ENCODE results near the gene ITGAX.

Gene ITGAX

DNA sequence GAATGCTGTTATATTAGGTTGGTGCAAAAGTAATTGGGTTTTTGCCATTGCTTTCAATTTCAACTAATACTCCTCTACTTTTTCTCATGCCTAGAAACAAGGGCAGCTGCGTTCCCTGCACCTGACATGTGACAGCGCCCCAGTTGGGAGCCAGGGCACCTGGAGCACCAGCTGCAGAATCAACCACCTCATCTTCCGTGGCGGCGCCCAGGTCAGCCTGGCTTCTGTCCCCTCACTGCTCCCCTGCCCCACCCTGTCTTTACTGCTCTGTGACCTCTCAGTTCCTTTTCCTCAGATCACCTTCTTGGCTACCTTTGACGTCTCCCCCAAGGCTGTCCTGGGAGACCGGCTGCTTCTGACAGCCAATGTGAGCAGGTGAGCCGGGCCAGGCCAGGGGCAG lies 21.7 kb downstream of the ITGAX start:
- no peak for DNase-seq

DNA sequence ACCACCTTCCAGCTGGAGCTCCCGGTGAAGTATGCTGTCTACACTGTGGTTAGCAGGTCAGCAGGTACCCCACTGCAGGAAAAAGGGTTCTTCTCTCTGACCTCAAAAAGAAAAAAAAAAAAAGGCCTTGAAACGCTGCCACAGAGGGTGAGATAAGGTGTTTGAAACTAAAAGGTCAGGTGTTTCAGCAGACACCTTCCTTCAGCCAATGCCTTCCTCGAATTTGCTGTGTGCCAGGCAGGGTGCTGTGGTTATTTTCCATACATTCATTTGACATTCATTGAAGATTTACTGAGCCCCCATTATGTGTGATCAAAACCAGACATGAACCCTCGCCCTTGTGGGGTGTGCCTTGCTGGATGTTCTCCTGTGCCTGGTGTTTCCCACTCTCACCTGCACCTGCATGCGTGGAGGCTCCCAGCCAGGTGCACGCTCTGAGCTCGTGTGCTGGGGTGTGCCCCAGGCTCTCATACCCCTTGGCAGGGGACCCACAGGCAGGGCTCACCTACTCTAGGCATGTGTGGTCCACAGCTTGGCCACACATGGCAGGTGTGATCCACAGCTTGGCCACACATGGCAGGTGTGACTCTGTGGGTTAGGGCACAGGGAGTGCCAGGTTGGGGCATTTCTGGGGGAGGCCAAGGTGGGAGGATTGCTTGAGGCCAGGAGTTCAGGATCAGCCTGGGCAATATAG lies 22.4 kb downstream of the ITGAX start:
- no peak for DNase-seq

DNA sequence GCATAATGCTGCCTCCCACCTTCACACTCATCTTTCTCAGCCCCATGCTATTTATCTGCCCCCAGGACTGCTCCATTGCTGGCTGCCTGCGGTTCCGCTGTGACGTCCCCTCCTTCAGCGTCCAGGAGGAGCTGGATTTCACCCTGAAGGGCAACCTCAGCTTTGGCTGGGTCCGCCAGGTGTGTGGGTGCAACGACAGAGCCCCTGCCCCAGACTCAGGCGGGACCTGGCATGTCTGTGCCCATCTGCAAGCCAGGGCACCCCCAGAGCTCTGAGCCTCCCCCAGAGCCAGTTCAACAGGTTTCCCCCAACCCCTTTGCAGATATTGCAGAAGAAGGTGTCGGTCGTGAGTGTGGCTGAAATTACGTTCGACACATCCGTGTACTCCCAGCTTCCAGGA lies 25.2 kb downstream of the ITGAX start:
- no peak for DNase-seq

DNA sequence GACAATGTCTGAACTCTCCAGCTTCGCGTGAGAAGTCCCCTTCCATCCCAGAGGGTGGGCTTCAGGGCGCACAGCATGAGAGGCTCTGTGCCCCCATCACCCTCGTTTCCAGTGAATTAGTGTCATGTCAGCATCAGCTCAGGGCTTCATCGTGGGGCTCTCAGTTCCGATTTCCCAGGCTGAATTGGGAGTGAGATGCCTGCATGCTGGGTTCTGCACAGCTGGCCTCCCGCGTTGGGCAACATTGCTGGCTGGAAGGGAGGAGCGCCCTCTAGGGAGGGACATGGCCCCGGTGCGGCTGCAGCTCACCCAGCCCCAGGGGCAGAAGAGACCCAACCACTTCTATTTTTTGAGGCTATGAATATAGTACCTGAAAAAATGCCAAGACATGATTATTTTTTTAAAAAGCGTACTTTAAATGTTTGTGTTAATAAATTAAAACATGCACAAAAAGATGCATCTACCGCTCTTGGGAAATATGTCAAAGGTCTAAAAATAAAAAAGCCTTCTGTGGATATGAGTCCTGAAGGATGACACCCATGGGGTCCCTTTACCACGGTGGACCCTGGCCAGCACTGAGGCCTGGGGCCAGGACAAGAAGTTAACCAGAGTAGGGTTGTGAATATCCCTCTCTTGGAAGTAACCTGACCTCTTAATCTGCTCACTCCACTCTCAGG lies 27.6 kb downstream of the ITGAX start:
- peak; percentile 54 for DNase-seq

DNA sequence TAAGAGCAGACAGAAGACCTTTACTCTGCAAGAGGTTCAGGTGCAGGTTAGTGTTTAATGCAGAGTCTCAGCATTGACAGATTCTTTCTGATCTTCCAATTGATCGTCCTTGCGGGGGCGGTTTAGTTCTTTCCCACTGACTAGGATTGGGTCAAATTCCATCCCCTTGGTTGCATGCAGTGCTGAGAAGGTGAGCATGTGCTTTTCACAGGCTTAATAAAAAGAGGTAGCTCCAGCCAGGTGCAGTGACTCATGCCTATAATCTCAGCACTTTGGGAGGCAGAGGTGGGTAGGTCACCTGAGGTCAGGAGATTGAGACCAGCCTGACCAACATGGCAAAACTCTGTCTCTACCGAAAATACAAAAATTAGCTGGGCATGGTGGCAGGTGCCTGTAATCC lies 30.7 kb downstream of the ITGAX start:
- no peak for DNase-seq

DNA sequence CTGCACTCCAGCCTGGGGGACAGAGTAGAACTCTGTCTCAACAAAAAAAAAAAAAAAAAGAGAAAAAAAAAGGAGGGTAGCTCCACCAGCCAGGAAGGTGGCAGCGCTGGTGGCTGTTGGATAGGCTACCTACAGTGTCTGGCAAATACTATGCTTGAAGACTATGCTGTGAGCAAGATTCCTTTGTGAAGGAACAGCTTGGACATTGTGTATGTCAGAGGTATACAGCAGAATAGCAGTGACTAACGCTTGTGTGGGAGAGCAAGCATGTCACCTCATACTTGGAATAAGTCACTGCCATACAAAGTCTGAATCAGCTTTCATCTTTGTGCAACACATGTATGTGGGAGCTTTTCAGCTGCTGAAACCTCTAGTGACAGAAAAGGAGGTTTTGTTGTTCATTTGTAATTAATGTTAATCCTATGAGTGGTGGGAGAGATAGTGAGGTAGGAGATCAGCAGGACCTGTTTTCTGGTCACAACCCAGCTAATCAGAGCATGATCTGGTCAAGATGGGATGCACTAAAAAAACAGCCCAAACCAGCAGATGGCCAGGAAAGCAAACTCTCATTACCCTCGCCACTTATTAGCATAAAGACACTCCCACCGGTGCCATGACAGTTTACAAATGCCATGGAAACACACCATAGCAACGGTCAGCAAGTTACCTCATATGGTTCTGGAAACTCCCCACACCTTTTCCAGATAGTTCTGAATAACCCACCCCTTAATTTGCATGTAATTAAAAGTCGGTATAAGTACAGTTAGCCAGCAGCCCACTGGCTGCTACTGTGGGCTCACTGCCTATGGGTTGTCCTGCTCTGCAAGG lies 31.4 kb downstream of the ITGAX start:
- DNase-seq: peak; percentile 55

DNA sequence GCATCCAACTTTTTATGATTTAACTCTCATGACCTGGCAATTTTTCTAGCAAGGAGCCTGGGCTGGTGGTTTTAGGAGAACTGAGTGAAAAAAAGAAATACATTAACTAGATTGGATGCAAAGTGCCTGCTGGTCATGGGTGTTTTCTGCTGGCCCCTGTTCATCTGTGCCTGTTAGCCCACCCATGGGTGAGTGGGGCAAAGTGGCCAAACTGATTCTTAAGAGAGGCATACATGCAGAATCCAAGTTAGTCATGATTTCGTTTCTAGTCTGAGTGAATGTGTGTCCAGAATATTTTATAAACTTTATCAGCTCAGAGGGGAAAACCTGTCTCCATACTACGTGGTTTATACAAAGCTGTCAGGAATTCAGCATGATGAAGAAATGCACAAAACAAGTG lies 33.6 kb downstream of the ITGAX start:
- DNase-seq: no peak

DNA sequence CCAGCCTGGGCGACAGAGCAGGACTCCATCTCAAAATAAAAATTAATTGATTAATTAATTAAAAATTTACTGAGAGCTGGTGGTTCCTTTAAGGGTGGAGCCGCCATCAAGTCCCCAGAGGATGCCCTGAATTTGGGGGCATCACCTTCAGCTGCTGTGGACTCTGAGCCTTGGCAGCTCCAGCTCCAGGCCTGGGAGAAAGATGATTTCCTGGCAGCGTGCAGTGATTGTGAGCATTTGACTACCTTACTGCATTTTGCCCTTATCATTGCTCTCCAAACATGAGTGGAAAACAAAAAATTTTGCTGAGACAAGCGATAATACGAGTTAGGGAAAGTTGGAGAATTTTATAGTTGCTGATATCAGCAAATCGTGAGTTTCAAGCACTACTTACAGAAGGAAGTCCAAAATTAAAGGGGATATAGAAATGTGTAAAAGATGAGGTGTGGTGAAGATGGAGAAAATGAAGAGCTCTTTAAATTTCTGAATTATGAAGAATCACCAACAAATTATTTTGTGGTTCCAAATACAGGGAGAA lies 35.6 kb downstream of the ITGAX start:
- no peak for DNase-seq

DNA sequence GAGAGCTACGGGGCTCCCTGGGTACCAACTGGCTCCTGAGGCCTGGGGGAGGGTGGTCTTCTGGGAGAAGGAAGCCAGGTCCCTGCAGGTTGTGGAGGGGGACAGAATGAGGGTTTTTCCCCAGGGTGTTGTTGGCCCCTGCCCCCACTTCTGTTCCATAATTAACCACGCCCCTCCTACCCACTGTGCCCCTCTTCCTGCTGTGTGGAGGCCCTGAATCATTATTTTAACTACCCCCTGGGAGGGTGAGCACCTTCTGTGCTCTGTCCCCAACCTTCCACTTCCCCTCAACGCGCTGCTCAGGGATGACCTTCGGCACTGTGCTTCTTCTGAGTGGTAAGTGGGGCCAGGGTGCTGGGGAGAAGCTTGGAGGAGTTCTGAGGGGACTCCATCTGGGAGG lies 38.1 kb downstream of the ITGAX start, which contains the start of gene ITGAD:
Gene ITGAD (plus strand): TSS at position 280 of the 400 bp plus-strand sequence. CDS start 26 bp downstream, at position 306.
- DNase-seq: no peak

DNA sequence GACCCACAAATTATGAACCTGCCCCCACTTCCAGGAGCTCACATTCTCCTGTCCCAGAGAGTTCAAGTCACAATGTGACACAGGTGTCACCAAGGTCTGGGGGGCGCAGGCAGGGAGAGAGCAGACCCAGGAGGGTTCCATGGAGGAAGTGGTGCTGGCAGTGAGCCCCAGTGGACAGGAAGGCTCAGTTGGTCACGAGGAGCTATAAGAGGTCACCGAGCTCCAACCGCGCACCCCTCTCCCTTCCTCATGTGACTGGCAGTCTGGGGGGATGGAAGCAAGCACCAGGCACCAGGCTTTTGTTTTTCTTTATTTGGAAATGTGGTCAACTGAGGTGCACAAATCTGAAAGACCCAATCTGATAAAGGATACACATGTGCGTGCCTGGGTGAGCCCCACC lies 40.7 kb downstream of the ITGAX start:
- DNase-seq: no peak

DNA sequence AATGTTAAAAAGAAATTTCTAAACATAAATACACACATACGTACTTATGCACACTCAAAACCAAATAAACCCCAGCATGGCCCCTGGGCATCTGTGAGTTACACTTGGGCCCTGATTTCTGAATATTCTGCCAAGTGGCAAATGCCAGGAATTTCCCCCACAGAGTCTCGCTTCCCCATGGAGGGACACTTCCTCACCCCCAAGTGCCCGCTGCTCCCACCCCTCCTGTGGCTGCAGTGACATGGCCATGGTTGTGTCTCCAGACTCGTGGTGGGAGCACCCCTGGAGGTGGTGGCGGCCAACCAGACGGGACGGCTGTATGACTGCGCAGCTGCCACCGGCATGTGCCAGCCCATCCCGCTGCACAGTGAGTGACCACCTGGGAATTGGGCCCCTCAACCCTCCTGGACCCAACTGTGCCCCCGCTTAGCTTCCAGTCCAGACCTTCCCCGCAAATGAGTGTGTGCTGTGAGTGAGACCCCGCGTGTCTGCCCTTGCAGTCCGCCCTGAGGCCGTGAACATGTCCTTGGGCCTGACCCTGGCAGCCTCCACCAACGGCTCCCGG lies 42.2 kb downstream of the ITGAX start:
- DNase-seq: no peak

DNA sequence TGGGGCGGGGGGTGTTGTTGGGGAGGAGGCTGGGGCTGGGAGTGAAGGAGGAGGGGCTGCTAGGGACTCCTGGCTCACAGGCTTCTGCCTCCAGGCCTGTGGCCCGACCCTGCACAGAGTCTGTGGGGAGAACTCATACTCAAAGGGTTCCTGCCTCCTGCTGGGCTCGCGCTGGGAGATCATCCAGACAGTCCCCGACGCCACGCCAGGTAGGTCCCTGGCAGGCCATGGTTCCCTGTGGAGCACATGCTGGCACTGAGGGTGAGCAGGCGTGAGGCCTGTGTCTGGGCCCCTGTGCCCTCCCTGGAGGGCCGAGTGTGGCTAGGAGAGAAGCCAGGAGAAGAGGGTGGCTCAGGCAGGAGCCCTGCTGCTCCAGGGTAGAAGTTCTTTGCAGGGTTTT lies 42.7 kb downstream of the ITGAX start:
- DNase-seq: no peak

DNA sequence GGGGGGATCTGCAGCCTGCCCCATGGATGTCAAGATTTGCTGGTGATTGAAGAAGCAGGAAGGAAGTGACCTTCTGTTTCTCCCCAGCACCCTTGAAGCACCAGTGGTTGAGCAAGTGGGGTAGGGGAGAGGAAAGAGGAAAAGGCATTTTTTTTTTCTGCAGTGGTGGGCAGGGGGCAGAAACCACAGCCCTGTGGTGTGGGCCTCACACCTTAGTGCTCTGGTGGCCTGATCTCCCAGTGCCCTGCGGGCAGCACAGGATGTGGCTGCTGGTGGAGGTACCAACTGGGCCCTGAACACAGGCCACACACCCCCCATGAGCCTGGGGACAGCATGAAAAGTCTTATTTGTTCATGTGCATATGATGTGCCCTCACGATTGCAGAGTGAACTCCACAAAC lies 45.2 kb downstream of the ITGAX start:
- DNase-seq: no peak

DNA sequence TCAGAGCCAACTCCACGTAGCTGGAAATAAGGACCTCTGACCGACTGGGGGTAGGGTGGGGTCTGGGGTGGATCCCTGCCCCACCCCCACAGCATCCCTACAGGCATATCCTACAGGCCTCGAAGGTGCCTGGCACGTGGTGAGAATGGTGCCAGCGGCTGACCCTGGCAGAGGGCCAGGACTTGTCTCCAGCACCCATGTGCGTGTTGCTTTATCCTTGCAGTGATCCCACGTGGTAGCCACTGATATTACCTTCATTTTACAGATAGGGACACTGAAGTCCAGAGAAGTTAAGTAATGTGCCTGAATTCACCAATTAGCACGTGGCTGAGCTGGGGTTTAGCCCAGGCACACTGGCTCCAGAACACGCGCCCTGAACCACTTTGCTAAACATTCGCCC lies 46.5 kb downstream of the ITGAX start:
- no peak for DNase-seq

DNA sequence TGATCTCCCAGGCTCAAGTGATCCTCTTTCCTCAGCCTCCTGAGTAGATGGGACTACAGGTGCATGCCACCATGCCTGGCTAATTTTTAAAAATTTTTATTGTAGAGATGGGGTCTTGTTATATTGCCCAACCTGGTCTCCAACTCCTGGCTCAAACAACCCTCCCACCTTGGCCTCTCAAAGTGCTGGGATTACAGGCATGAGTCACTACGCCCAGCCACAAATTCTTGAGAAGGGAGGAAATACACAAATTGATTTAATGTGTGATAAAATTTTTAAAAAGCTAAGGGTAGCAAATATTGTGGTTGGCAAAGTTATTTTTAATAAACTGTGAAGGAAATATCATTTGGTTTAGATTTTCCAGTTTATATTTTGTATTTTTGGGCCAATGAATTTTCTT lies 47.7 kb downstream of the ITGAX start:
- DNase-seq: peak; percentile 11

DNA sequence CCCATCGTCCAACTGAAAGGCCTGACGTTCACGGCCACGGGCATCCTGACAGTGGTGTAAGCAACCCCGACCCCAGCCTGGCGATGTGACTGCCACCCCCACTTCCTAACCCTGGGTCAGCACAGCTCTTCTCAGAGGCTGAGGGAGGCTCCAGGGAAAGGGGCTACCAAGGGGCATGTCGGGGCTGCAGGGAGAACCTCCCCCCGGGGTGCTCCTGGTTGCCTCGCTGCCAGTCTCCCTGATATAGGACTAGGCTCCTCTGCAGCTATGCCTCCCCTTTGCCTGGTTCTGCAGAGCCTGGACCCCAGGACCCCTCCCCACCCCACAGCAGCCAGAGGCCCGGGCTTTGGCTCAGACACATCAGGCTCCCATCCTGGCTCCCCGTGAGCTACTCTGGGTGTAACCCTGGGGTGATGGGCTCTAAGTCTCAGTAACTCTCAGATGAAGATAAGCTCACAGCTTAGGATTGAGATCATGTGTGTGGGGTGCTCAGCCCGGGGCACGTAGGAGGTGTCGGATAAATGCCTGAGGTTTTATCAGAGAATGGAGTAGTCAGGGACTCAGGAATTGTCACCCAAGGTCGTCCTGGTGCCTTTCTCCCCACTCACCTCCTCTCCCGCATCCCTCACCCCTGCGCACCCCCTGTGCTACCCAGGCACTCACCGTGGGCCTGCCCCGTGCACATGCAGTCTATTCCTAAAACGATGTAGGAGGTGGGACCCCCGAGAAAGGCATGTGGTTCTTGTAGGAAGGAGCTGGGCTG lies 48.8 kb downstream of the ITGAX start:
- no peak for DNase-seq

DNA sequence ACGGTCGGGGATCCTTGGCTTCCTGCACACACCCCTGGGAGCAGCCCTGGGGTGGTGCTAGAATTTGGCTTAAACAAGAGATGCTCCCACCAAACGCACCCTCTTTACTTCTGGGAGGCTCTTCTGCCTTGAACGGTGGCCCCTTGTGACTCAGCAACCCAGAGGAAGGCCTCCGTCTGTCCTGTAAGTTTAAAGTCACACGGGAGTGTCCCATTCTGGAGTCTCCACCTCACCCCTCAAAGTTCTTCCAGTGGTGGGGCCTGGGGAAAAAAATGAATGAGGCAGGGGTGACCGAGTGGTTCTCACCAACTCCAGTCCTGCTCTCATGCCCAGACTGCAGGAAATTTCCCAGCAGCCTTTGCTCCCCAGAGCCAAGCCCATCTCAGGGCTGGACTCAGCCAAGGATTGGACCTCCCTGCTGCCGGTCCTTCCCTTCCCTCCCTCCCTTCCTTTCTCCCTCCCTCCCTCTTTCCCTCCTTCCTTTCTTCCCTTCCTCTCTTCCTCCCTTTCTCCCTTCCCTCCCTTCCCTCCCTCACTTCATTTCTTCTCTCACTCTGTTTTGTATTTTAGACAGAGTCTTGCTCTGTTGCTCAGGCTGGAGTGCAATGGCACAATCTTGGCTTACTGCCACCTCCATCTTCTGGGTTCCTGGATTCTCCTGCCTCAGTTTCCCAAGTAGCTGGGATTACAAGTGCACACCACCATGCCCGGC lies 49.5 kb downstream of the ITGAX start:
- DNase-seq: peak; percentile 76

DNA sequence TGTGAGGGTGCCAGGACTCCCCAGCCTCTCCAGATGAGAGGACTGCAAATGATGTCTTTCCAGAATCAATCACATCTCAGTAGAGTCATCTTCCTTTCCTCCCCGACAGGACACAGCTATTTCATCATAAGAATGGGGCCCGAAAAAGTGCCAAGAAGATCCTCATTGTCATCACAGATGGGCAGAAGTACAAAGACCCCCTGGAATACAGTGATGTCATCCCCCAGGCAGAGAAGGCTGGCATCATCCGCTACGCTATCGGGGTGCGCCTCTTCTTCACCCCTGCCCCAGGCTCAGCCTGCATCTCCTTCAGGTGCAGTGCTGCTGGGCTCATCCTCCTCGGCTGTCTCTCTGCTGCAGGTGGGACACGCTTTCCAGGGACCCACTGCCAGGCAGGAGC lies 52.4 kb downstream of the ITGAX start:
- no peak for DNase-seq

DNA sequence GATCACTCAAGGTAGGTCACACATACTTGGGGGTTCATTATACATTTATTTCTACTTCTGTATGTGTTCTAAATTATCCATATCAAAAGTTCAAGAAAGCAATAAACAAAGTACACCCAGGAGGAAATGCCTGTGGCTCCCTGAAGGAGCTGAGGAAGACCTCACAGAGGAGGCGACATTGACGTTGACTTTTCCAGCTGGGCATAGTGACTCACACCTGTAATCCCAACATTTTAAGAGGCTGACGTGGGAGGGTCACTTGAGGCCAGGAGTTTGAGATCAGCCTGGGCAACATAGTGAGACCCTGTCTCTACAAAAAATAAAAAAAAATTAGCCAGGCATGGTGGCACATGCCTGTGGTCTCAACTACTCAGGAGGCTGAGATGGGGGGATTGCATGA lies 54.5 kb downstream of the ITGAX start:
- peak; percentile 71 for DNase-seq

DNA sequence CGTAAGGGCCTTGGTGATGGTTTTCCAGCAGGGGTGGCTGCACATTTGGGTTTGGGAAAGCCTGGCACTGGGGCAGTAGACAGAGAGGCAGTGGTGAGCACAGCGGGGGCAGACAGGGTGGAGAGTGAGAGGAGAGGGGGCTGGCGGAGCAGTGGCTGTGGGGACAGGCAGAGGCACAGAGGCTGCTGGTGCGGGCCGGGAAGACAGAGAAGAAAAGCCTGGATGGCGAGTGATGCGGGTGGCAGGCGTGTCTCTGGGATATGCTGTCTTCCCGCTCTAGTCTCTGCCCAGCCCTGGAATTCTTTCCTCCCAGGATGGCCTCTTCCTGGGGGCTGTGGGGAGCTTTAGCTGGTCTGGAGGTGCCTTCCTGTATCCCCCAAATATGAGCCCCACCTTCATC lies 55.1 kb downstream of the ITGAX start:
- no peak for DNase-seq

DNA sequence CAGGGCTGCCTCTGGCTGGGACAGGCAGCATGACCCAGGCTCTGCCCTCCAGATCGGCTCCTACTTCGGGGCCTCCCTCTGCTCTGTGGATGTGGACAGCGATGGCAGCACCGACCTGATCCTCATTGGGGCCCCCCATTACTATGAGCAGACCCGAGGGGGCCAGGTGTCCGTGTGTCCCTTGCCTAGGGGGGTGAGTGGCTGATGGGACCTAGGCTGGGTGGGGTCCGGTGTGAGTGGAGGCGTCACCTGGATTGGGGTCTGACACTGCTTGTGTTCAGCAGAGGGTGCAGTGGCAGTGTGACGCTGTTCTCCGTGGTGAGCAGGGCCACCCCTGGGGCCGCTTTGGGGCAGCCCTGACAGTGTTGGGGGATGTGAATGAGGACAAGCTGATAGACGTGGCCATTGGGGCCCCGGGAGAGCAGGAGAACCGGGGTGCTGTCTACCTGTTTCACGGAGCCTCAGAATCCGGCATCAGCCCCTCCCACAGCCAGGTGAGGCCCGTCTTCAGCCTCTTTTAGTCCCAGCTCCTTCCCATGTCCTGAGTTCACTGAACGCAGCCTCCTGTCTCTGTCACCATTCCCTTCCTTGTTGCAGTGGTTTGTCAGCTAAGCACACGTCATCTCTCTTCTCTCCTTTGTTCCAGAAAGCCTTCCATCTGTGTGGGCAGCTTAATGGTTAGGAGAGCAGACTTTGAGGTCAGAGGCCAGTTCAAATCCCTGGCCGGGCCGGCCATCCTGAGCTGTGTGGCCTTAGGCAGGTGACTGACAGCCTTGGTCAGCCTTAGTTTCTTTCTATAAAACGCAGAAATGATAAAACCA lies 56.3 kb downstream of the ITGAX start:
- no peak for DNase-seq

Measured in HCEC 1CT (cell line).